ENCODE results near the gene ATP6V0A4.

ATP6V0A4 gene

DNA sequence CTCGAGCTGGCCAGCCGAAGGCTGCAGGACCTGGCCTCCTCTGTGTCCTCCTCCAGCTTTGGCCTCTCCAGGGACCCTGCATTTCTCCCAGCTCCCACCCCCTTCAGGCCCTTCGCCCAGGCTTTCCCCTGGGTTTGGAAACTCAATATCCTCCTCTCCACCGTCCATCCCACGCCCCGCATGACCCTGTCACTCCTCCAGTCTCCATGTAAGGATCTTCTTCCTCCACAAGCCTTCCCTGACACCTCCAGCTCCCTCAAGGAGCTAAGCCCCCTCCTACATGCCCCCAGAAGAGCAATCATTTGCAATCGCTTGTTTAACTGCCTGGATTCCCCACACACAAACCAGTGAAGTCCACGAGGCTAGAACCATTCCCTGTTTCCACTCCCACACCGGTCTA lies 24.8 kb downstream of the ATP6V0A4 start:
- TF ChIP-seq, protein P1, sequence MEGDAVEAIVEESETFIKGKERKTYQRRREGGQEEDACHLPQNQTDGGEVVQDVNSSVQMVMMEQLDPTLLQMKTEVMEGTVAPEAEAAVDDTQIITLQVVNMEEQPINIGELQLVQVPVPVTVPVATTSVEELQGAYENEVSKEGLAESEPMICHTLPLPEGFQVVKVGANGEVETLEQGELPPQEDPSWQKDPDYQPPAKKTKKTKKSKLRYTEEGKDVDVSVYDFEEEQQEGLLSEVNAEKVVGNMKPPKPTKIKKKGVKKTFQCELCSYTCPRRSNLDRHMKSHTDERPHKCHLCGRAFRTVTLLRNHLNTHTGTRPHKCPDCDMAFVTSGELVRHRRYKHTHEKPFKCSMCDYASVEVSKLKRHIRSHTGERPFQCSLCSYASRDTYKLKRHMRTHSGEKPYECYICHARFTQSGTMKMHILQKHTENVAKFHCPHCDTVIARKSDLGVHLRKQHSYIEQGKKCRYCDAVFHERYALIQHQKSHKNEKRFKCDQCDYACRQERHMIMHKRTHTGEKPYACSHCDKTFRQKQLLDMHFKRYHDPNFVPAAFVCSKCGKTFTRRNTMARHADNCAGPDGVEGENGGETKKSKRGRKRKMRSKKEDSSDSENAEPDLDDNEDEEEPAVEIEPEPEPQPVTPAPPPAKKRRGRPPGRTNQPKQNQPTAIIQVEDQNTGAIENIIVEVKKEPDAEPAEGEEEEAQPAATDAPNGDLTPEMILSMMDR (IDR thresholded peaks at IDR 0.05; ENCODE audit: low read depth, low read length): no peak
- no peaks in the 10 kb centered on the region for H3K36me3 ChIP-seq
- H3K4me3 ChIP-seq (ENCODE audit: low read depth, low read length): no peak overlapping the region
- H3K9me3 ChIP-seq (ENCODE audit: severe bottlenecking): no peaks in the 10 kb centered on the region
- no peak for DNase-seq
- H3K27ac ChIP-seq: no peak overlapping the region
- no peaks in the 10 kb centered on the region for H3K27me3 ChIP-seq (ENCODE audit: insufficient read depth, low read depth, severe bottlenecking)

DNA sequence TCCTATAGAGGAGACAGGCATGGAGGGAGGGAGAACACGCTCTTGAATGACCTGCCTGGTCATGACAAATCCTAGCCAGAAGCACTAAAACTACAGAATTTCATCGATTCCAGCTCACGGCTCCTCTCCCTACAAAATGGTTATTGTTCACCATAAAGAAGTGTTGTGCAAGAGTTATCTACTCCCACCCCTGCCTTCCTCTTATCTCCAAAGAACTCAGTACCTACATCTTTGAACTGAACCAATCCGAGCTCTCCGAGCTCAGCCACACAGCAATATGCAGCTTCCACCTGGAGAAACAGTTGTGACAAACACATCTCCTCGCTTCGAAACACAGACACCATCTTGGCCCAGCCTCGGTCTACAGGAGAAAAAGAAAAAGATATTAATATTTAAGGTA lies 27.1 kb downstream of the ATP6V0A4 start:
- H3K4me3 ChIP-seq (ENCODE audit: low read depth, low read length): no peak overlapping the region
- H3K27me3 ChIP-seq (ENCODE audit: insufficient read depth, low read depth, severe bottlenecking): no peaks in the 10 kb centered on the region
- no peaks in the 10 kb centered on the region for H3K36me3 ChIP-seq
- no peak for DNase-seq
- TF ChIP-seq, protein P1 (IDR thresholded peaks at IDR 0.05; ENCODE audit: low read depth, low read length): no peak
- no peak overlapping the region for H3K27ac ChIP-seq
- H3K9me3 ChIP-seq (ENCODE audit: severe bottlenecking): no peaks in the 10 kb centered on the region

DNA sequence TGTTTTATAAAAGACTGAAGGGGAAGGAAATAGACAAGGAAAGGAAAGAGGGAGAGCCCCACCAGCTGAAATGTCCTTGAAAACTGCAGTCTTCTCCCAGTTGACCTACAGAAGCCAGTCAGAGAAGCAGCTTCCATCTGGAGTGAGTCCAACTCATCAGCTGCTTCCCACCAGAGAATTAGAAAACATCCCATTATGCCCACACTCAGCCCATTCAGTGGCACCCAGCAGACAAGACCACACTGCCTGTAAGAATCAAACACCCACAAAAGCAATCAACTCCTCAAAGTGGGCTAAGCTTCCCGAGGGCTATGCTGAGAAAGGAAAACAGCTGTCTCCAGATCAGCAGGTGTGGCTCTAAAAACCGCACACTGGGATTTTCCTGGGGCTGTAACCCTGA lies 29.8 kb downstream of the ATP6V0A4 start:
- Histone ChIP-seq H3K27ac (no peak overlapping the region), H3K9me3 (ENCODE audit: severe bottlenecking) (no peaks in the 10 kb centered on the region), H3K4me3 (ENCODE audit: low read depth, low read length) (no peak overlapping the region), H3K27me3 (ENCODE audit: insufficient read depth, low read depth, severe bottlenecking) (no peaks in the 10 kb centered on the region), H3K36me3 (no peaks in the 10 kb centered on the region)
- DNase-seq: no peak
- TF ChIP-seq, protein P1 (IDR thresholded peaks at IDR 0.05; ENCODE audit: low read depth, low read length): no peak

DNA sequence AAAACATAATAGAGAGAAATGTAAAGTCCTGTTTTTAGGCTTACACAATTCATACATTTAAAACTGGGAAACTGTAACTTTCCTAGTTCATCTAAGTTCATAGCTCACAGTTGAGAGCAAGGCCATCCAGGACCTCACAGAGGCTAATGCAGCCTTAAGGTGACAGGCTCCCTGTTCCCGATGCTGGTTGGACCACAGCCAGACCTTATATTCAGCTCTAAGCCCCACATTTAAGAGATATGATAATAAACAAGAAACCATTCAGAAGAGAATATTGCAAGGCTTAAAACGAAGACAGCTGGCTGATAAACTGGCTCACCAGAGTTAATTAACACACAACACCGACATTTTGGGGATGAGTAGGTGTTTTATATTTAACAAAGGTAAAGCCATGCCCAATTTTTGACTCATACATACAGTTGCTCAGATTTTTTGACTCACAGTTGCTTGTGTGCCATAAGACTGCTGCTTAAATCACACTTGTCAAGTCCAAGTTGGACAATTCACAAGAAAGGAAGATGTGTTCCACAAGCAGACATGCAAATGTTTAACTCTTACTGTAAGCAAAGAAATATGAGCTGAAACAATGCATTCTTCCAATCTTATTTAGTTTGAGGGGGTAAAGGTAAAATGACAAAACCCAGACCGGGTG lies 41.3 kb downstream of the ATP6V0A4 start:
- DNase-seq: no peak
- Histone ChIP-seq H3K27ac (no peak overlapping the region), H3K9me3 (ENCODE audit: severe bottlenecking) (no peaks in the 10 kb centered on the region), H3K36me3 (no peaks in the 10 kb centered on the region), H3K27me3 (ENCODE audit: insufficient read depth, low read depth, severe bottlenecking) (no peaks in the 10 kb centered on the region), H3K4me3 (ENCODE audit: low read depth, low read length) (no peak overlapping the region)
- TF ChIP-seq, protein P1 (IDR thresholded peaks at IDR 0.05; ENCODE audit: low read depth, low read length): no peak

DNA sequence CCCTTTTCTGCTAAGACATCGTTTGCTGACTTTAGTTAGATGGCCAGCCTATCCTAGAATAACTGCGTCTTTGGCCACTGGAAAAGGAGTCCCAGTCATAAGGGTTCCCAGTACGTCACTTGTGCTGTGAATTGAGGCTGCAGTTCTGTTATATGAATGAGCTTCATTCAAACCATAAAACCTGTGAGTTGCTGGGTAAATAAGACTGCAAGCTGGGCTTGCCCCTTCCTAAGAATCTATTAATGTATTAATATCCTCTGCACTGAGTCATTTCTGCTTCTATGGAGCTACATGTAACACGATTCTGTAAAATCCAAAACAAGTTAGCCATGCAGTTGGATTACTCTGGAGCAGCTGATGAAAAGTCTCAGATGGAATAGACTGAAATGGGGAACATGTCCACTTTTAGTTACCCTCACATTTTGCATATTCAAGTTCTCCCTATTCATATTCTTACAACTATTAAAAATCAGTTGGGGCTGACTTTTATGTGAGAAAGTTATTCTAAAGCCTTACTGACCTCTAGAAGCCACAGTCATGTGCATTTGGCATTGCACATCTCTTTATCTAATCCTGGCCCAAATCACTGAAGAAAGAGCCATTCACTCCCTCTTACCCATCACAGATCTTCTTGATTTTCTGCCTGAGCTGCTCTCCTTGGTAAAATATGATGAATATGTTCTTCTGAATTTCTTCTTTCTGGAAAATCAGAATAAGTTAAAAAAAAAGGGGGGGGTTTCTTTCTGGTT lies 42.0 kb downstream of the ATP6V0A4 start:
- no peak overlapping the region for H3K4me3 ChIP-seq (ENCODE audit: low read depth, low read length)
- H3K36me3 ChIP-seq: no peaks in the 10 kb centered on the region
- H3K27ac ChIP-seq: no peak overlapping the region
- no peaks in the 10 kb centered on the region for H3K27me3 ChIP-seq (ENCODE audit: insufficient read depth, low read depth, severe bottlenecking)
- no peak for DNase-seq
- H3K9me3 ChIP-seq (ENCODE audit: severe bottlenecking): no peaks in the 10 kb centered on the region
- TF ChIP-seq, protein P1 (IDR thresholded peaks at IDR 0.05; ENCODE audit: low read depth, low read length): no peak

Measured in WERI-Rb-1 (cell line).